ENCODE measurements around the gene COL6A1.
A peak's percentile ranks its signal among the peaks of the same experiment; 100 is the strongest.

The COL6A1 gene

DNA sequence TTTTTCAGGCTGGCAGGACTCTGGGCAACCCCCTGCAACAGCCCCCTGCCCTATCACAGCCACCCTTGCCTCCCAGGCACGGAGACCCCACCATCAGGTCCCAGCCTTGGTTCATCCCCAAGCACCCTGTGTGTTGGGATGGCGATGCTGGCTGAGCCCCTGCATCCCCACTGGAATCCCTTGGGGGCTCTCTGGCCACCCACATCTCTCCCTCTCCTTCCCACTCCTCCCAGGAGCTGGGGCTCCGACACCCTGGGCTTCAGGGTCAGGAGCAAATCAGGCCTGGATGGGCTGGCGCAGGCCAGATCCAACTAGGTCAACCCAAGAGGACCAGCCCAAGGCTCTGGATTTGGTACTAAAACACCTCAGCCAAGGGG is 25.9 kb downstream of the COL6A1 start:
- no peak for DNase-seq (ENCODE audit: low read depth)

GRCh38 chr21:46008893-46009621 is 27.5 kb downstream of the COL6A1 start:
- no peak for DNase-seq (ENCODE audit: low read depth)

DNA sequence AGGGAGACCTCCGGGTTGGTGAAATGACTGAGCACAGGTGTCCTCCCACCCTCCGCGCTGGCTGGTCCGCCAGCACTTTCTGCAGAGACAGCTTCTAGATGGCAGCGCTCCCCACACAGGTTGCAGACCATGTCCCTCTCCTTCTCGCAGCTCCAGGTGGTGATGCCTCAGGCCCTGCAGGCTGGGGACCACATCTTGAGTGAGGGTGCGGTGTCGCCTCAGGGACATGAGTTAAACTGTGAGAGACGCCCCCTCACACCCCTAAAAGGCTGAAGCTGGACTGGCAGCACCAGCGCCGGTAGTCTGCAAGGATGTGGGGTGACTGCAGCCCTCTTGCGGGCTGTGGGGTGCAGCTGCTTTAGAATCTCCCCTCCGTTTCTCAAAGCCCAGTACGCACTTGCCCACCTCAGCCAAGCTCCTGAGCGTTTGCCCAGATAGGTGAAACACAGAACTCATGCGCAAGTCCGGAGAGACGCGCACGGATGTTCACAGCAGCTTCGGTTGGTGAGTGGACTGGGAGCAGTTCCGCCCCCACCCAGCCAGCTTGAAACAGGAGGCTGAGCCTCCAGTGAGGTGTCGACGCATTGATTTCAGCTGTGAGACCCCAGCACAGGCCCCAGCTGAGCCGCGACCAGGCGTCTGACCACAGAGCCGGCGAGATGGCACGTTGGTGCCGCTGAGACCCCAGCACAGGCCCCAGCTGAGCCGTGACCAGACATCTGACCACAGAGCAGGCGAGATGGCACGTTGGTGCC is 28.6 kb downstream of the COL6A1 start:
- DNase-seq (ENCODE audit: low read depth), result no peak

GRCh38 chr21:46011267-46011967 is 29.8 kb downstream of the COL6A1 start:
- no peak for DNase-seq (ENCODE audit: low read depth)

DNA sequence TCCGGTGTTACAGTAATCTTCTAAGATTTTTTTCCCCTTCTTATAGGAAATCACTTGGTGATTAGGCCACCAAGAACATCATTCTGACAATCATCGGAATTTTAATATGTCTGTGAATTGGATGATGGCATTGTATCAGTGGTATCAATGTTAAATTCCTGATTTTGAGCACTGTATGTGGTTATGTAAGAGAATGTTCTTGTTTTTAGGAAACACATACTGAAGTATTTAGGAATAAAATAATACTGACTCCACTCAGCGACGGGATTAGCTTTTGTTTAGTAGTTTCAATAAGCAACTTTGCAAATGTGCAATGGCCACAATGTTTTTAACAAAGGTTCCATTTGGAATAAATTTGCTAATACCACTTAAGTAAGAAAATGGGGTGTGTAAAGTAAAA is 30.6 kb downstream of the COL6A1 start:
- DNase-seq (ENCODE audit: low read depth), result no peak

GRCh38 chr21:46014828-46015227 is 33.3 kb downstream of the COL6A1 start:
- DNase-seq (ENCODE audit: low read depth), result no peak

DNA sequence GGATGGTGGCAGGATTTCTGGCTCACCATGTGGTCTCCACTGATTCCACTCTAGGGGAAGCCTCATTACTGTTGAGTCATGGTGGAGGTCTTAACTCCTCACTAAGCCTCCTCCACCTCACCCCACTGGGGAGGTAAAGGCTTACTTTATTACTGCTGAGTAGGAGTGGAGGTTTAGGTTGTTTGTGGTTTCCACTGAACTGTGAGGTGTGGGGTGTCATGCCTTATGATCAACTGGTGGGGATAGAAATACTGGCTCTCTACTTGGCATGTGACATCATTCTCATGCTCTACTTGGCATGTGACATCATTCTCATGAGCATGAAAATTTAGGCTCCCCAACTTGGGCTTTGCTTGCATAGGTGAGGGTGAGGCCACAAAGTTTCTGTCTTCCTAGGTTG is 35.6 kb downstream of the COL6A1 start:
- no peak for DNase-seq (ENCODE audit: low read depth)

DNA sequence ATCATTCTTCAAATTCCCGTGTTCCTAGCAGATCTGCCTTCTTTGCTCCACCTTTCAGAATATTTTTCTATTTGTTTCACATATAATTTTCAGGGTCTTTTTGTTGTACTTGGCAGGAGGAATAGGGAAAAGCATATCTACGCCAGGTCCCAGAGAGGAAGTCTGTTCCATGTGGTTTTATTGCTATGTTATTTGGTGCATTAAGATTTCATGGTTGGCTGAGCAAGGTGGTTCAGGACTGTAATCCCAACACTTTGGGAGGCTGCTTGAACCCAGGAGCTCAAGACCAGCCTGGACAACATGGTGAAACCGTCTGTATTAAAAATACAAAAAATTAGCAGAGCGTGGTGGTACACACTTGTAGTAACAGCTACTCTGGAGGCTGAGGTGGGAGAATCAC is 36.1 kb downstream of the COL6A1 start:
- no peak for DNase-seq (ENCODE audit: low read depth)

GRCh38 chr21:46018615-46019014 is 37.0 kb downstream of the COL6A1 start:
- no peak for DNase-seq (ENCODE audit: low read depth)

- no peak for DNase-seq (ENCODE audit: low read depth)
Observed at GRCh38 chr21:46020581-46020980, 39.0 kb downstream of the COL6A1 start.

DNA sequence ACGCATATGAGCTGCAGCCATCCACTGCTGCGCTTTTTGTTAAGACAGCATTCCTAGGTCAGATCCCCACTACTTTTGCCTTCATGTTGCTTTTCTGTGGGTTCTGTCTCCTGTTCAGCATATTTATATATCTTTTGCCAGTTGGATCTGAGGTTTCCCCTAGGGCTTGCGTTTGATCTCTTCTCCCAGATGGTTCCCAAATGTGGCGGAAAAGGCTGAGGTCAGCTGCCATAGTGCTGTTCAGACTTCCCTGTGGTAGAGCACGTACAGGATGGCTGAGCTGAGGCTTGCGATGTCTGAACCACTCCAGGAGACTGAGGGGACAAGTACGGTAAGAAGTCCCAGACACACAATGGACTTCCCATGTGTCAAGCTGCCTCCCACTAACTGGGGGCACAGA is 39.8 kb downstream of the COL6A1 start:
- DNase-seq (ENCODE audit: low read depth), result no peak

- DNase-seq (ENCODE audit: low read depth), result peak; percentile 62
Observed at GRCh38 chr21:46021978-46022544, 40.5 kb downstream of the COL6A1 start.

DNA sequence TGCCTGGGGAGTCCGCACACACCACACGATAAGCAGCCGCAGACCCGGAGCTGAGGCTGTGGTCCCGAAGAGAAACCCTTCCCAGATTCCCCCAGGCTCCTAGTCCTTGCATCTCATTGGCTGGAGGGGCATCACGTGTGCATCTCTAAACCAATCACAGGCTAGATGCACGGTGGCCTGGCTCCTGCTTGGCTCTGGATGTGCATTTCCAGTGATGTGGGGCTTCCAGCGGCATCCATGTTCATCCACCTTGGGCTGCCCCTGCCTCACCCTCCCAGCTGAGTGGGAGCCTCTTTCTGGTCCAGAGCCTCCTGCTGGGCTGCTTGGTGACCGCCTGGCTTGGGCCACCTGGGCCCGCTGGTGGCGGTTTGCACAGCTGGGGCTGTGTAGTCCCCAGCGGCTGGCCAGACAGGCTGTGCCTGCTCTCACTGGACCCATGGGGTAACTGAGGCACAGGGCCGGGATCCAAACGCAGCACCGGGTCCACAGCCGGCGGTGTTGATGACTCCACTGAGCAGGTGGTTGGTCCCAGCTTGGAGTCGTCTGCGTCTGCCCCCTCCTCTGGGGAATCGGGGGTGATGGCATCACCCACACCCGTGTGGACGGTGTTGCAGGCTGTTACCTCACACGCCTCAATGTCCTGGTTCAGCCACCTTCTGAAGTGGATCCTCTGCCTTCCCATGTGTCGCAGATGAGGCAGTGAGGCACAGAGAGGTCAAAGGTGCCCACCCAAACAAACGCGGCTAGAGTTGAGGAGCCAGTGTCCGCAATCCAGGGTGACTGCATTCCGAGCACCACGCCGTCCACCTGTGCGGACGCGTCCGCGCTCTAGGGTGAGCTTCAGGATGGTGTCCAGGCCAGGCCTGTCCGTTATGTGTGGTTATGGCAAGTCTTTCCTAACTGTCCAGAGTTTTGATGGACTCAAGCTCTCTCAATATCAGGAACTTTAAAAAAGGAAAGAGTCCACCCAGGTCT is 41.3 kb downstream of the COL6A1 start:
- DNase-seq (ENCODE audit: low read depth), result no peak

DNA sequence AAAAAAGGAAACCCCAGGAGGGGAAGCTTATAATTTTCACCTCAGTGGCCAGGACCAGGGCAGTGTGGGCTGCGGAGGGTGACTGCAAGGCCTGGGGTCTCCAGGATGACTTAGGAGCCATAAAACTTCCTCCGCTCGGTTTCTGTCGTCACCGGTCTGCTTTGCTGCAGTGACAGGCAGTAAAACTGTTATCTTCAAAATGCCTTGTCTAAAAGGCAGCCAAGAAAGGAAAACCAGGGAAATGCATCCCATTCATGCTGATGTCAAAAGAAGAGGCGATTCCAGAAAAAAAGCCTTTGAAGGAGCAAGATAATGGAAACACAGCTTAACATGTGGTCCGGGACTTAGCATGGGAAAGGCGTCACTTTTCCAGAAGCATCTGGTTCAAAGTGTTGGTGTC is 42.0 kb downstream of the COL6A1 start:
- DNase-seq (ENCODE audit: low read depth), result no peak

DNA sequence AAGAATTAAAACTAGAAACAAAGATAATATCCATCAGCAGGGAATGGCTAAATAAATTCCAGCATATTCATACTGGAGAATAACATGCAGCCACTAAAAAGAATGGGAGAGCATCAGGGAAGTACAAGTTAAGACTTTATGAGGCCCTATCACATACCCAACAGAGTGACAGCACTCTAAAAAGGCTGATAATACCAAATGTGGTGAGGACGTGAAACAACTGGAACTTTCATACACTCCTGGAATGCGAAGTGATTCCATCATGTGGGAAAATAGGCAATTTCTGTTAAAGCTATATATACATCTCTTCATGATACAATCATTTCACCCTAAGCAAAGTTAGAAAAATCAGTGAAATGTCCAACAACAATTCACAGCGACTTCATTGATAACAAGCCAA is 42.6 kb downstream of the COL6A1 start:
- DNase-seq (ENCODE audit: low read depth), result no peak

DNA sequence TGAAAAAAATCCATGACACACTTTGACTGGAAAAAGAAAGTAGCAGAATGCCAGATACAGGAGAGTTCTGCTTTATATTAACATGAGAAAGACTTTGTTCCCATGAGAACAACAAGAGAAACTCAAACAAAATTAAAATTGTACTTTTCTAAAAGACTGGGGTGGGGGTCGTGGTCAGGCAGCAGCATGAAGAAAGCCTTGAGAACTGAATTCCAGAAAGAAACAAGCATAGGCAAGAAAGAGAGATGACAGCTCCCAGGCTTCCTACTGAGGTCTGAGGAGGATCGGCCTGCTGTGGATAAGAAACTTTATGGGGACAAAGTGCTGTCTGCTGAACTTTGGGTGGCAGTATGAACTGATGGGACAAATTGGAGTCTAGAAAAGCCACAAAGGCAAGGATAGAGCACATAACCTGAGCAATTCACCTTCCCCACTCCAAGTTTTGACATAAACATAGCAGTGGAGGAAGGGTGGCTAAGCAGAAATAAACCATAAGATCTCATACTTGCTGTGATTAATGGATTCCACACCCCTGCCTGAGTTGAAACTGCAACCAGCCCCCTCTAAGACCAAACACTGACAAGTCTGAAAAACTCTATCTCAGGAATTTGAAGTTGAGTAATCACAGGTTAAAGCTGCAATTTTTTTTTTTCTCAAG is 43.7 kb downstream of the COL6A1 start:
- peak; percentile 60 for DNase-seq (ENCODE audit: low read depth)

DNA sequence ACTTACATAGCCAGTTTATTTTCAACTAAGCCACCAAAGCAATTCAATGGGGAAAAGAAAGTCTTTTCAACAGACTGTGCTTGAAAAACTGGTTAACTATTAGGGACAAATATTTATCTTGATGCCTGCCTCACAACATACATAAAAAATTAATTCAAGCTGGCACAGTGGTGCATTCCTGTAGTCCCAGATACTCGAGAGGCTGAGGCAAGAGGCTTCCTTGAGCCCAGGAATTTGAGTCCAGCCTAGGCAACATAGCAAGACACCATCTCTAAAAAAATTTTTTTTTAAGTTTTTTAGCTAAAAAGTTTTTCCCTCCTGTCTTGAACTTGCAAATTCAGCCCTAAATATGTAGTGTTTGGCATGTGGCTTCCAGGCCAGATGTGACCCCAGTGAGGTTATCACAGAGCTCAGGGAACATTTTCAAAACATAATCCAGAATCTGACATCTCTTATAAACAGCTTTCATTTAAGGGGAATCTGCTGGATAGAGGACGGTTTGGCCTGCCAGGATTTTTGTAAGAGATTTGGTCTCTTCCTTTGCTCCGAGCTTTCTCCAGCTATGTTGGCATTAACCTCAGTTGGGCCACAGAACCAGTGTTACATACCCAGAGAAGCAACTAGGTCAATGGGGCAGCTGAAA is 46.4 kb downstream of the COL6A1 start:
- no peak for DNase-seq (ENCODE audit: low read depth)

GRCh38 chr21:46028573-46029091 is 47.1 kb downstream of the COL6A1 start:
- peak; percentile 88 for DNase-seq (ENCODE audit: low read depth)

- DNase-seq (ENCODE audit: low read depth), result no peak
Observed at GRCh38 chr21:46029186-46029924, 47.8 kb downstream of the COL6A1 start.

DNA sequence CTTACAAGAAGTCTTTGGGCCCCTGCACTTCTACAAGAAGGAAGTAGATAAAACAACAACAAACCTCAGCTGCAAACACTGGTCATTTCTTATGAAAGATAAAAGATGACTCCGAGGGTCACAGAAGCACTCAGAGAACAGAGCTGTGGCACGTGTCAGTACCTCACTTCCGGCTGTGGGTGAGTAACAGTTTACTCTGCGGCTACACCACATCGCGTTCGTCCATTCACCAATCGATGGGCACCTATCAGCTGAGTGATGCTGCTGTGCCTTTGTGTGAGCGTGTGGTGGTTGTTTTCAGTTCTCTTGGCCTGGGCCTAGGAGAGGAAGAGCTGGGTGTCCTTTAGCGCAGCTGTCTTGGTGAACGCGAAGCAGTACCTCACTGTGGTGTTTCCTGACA is 49.9 kb downstream of the COL6A1 start:
- no peak for DNase-seq (ENCODE audit: low read depth)

Data from GM04503 (cell line).